GM06990 (cell line): ENCODE data around the gene RNU1-3.
"Not testable (repeated sequence)": the region's sequence is repeated elsewhere in the genome, so short reads cannot be mapped to it uniquely, and the experiment has no call there.

Experiments used
- DNase-seq: peaks from one replicate; pipeline ENCODE4 v3.0.0-alpha.2; 2011; ENCODE audit not compliant: insufficient read length; ENCODE audit errors: extremely low read depth
- H3K27me3 ChIP-seq: replicated peaks from 2 replicates; pipeline ENCODE4 v1.6.0; 2011; ENCODE audit warnings: low read length; ENCODE audit not compliant: control insufficient read depth, insufficient read depth
- H3K36me3 ChIP-seq: 2 replicates; pipeline ENCODE4 v1.5.1; 2011; ENCODE audit warnings: low read length; ENCODE audit not compliant: control insufficient read depth, insufficient read depth
- H3K4me3 ChIP-seq: replicated peaks from 2 replicates; pipeline ENCODE4 v1.5.1; 2011; ENCODE audit warnings: low read depth, mild to moderate bottlenecking, control low read depth, low read length
- CTCF ChIP-seq: IDR thresholded peaks from 2 replicates; pipeline ENCODE4 v1.5.1; 2011; ENCODE audit warnings: low read length, control low read depth, mild to moderate bottlenecking, inconsistent platforms; ENCODE audit not compliant: insufficient read depth, poor library complexity, severe bottlenecking

The RNU1-3 gene

GRCh38 chr1:16644482-16645270 lies 22.1 kb downstream of the RNU1-3 start:
- peak; percentile 64 for TF ChIP-seq CTCF
- H3K4me3 ChIP-seq = peak overlapping the region; percentile 93
- peak; percentile 98 for DNase-seq
- H3K27me3 ChIP-seq, H3K36me3 ChIP-seq: not testable (repeated sequence)

GRCh38 chr1:16644193-16644481 lies 22.6 kb downstream of the RNU1-3 start:
- no peak for DNase-seq
- Histone ChIP-seq H3K36me3 (no peaks in the 10 kb centered on the region; the same call in 1 of the 2 replicates), H3K4me3 (peak overlapping the region; percentile 93), H3K27me3 (no peaks in the 10 kb centered on the region)
- no peak for TF ChIP-seq CTCF

- H3K27me3 ChIP-seq, H3K36me3 ChIP-seq, DNase-seq: not testable (repeated sequence)
- H3K4me3 ChIP-seq = peak overlapping the region; percentile 93
Observed at GRCh38 chr1:16643476-16644192, 23.1 kb downstream of the RNU1-3 start.

GRCh38 chr1:16643001-16643411 lies 23.7 kb downstream of the RNU1-3 start:
- not testable (repeated sequence) for H3K4me3 ChIP-seq, H3K36me3 ChIP-seq, H3K27me3 ChIP-seq, DNase-seq

- DNase-seq, H3K36me3 ChIP-seq, H3K27me3 ChIP-seq, H3K4me3 ChIP-seq: not testable (repeated sequence)
Observed at GRCh38 chr1:16642025-16642966, 24.5 kb downstream of the RNU1-3 start.

GRCh38 chr1:16641159-16641975 lies 25.4 kb downstream of the RNU1-3 start:
- H3K36me3 ChIP-seq, H3K27me3 ChIP-seq, H3K4me3 ChIP-seq, DNase-seq: not testable (repeated sequence)

GRCh38 chr1:16639091-16640031 lies 27.4 kb downstream of the RNU1-3 start:
- H3K4me3 ChIP-seq, DNase-seq, H3K36me3 ChIP-seq, H3K27me3 ChIP-seq: not testable (repeated sequence)

- DNase-seq, H3K36me3 ChIP-seq, H3K27me3 ChIP-seq, H3K4me3 ChIP-seq: not testable (repeated sequence)
Observed at GRCh38 chr1:16637941-16638778, 28.6 kb downstream of the RNU1-3 start.

GRCh38 chr1:16636551-16637195 lies 30.1 kb downstream of the RNU1-3 start:
- peaks cover 11% of the 10 kb centered on the region for H3K36me3 ChIP-seq
- DNase-seq, H3K27me3 ChIP-seq, H3K4me3 ChIP-seq: not testable (repeated sequence)
